ENCODE data around the gene AJM1.
A peak's percentile ranks its signal among the peaks of the same experiment; 100 is the strongest.

The AJM1 gene

GRCh38 chr9:136849038-136849959, 7.0 kb downstream of the AJM1 start, which contains the start of gene PHPT1:
Gene PHPT1, plus strand, starts transcription at chr9:136849409. Its CDS starts 22 bp downstream, at chr9:136849431.
- no peak for TF ChIP-seq CTCF (IDR thresholded peaks at IDR 0.05; ENCODE audit: insufficient read depth, low read depth, low read length, missing control alignments)
- peak within 1 kb of the TSS; percentile 70 for H3K4me3 ChIP-seq (ENCODE audit: low read depth, low read length)
- DNase-seq (ENCODE audit: low read depth): peak; percentile 99

DNA sequence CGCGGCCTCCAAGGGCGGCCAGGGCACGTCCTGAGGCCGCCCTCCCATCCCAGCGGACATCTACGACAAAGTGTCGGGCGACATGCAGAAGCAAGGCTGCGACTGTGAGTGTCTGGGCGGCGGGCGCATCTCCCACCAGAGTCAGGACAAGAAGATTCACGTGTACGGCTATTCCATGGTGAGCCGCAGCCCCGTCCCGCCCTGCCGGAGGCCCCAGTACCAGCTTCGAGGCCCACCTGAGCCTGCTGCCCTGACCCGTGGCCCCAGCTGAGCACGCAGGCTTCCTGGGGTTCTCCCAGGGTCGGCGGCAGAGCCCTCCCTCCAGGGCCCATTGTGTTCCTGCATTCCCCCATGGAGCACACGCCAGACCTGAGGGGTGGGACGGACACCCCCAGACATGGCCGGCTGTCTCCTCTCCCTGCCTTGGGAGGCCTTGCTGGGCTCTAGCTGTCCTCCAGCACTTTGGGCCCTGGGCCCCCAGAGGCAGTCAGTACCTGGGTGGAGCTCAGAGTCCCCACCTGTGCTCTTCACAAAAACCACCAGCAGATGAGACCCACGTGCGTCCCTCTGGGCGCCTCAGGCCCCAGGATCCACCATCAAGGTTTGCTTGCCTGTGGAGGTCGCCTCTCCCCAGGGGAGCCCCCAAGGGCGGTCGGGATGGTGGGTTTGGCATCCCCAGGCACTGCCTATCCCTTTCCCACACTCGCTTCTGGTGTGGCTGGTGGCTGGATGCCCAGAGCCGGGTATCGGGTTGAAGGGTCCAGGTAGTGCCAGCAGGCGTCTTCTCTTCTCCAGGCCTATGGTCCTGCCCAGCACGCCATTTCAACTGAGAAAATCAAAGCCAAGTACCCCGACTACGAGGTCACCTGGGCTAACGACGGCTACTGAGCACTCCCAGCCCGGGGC, 7.9 kb downstream of the AJM1 start:
- TF ChIP-seq CTCF (IDR thresholded peaks at IDR 0.05; ENCODE audit: insufficient read depth, low read depth, low read length, missing control alignments): no peak
- H3K4me3 ChIP-seq (ENCODE audit: low read depth, low read length): peak overlapping the region; percentile 70
- no peak for DNase-seq (ENCODE audit: low read depth)

- no peak for TF ChIP-seq CTCF (IDR thresholded peaks at IDR 0.05; ENCODE audit: insufficient read depth, low read depth, low read length, missing control alignments)
- no peak overlapping the region for H3K4me3 ChIP-seq (ENCODE audit: low read depth, low read length)
- DNase-seq (ENCODE audit: low read depth): no peak
These were observed 8.8 kb downstream of the AJM1 start for GRCh38 chr9:136850866-136851775.

DNA sequence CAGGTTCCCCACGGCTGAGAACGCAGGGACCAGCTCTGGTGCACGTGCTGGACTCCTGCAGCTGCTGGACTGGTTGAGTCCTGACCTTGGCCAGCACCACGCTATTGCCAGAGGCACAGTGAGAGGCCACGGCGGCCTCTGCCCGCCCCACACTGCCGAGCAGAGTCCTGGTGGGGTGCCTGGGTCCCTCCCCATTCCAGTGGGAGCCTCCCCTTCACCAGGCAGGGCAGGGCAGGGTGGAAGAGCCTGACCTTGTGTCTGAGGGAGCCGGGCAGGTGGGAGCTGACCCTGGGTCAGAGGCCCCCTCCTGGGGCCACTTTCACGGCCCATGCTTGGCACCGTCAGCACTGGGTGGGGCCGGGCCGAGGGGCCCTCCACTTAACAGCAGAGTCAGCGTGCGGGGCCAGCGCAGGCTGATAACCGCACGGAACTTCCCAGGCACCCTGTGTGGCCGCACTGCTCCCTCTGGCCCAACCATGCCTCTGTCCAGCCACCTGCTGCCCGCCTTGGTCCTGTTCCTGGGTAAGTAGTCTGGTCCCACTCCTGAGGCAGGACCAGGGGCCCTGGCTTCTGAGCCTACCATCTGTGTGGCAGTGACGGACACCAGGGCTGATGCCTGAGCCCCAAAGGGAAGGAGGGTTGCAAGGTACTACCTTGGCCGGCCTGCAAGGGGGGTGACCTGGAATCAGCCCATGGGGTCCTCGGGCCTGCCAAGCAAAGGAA, 9.8 kb downstream of the AJM1 start, which contains the start of gene MAMDC4:
MAMDC4 (plus strand) TSS at position 406 of the 723 bp plus-strand sequence; CDS start at position 477, 71 bp downstream.
- TF ChIP-seq CTCF (IDR thresholded peaks at IDR 0.05; ENCODE audit: insufficient read depth, low read depth, low read length, missing control alignments): no peak
- no peak for DNase-seq (ENCODE audit: low read depth)
- H3K4me3 ChIP-seq (ENCODE audit: low read depth, low read length): no peak within 1 kb of the TSS

DNA sequence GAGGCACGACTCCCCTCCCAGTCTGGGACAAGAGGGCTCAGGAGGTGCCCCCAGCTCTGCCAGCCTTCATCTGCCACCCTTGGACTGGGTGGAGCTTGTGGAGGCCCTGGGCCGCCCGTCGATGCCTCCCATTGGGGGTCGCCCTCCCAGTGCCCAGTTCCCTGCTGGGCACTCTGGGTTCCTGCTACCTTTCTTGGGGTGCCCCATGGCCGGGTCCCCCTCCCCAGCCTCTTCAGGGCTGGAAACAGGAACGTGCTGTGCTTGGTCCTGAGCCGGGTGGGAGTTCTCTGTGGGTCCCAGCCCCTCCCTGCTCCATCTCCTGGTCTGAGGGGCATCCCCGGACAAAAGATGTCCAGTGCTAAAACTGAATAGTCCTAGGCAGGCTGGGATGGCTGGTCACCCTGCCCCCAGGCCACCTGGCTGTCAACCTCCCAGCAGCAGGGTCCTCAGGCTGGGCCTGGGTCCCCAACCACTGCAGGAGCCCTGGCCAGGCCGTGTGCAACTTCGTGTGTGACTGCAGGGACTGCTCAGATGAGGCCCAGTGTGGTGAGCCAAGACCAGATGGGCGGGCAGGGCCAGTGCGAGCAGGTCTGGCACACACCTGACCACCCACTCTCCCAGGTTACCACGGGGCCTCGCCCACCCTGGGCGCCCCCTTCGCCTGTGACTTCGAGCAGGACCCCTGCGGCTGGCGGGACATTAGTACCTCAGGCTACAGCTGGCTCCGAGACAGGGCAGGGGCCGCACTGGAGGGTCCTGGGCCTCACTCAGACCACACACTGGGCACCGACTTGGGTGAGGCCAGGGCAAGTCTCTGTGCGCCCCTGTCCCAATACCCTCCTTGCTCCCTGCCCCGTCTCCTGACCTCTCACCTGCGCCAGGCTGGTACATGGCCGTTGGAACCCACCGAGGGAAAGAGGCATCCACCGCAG, 10.7 kb downstream of the AJM1 start:
- DNase-seq (ENCODE audit: low read depth): no peak
- no peak overlapping the region for H3K4me3 ChIP-seq (ENCODE audit: low read depth, low read length)
- TF ChIP-seq CTCF (IDR thresholded peaks at IDR 0.05; ENCODE audit: insufficient read depth, low read depth, low read length, missing control alignments): no peak

Data from GM12865 (cell line).